ENCODE measurements around the gene KRTAP5-5.
"Not testable (repeated sequence)": the region's sequence is repeated elsewhere in the genome, so short reads cannot be mapped to it uniquely, and the experiment has no call there.

KRTAP5-5 gene

GRCh38 chr11:1660111-1660867, 30.7 kb downstream of the KRTAP5-5 start:
- Histone ChIP-seq H4K12ac (ENCODE audit: low read depth, low read length) (no peak overlapping the region), H3K4me2 (ENCODE audit: low read length) (no peak overlapping the region), H2AFZ (ENCODE audit: insufficient read depth, low read length, poor library complexity) (no peak overlapping the region), H3K18ac (ENCODE audit: low read length) (no peak overlapping the region), H3K27ac (ENCODE audit: low read depth, low read length) (no peak overlapping the region), H4K8ac (ENCODE audit: low read depth, low read length) (no peak overlapping the region), H2BK120ac (ENCODE audit: insufficient read depth, low read length, poor library complexity) (no peak overlapping the region), H3K4me3 (ENCODE audit: low read depth, low read length) (no peak overlapping the region), H3K4ac (ENCODE audit: low read depth, low read length) (no peak overlapping the region), H3K14ac (ENCODE audit: low read length) (no peak overlapping the region), H3K79me2 (ENCODE audit: control insufficient read depth, insufficient read depth, low read length, poor library complexity) (no peaks in the 10 kb centered on the region), H2BK5ac (ENCODE audit: low read depth, low read length, poor library complexity) (no peak overlapping the region), H3K9ac (ENCODE audit: low read length) (no peak overlapping the region), H2BK12ac (ENCODE audit: low read length) (no peak overlapping the region), H3K4me1 (ENCODE audit: control insufficient read depth in 1 of 2, insufficient read depth in 2 of 2, low read length in 2 of 2) (no peaks in the 10 kb centered on the region), H3K79me1 (ENCODE audit: low read length) (no peaks in the 10 kb centered on the region), H3K9me3 (ENCODE audit: insufficient read depth, low read depth, low read length) (no peaks in the 10 kb centered on the region), H2AK5ac (ENCODE audit: low read length) (no peak overlapping the region), H4K91ac (ENCODE audit: low read depth, low read length) (no peak overlapping the region), H3K27me3 (ENCODE audit: insufficient read depth, low read length) (no peaks in the 10 kb centered on the region), H3K36me3 (ENCODE audit: control insufficient read depth in 1 of 2, insufficient read depth in 2 of 2, low read length in 2 of 2) (no peaks in the 10 kb centered on the region), H3K23ac (ENCODE audit: low read length) (no peak overlapping the region)
- WGBS (ENCODE audit: extremely low coverage, insufficient coverage, insufficient read length) = 100% methylated on average over 1 of the region's 24 CpGs
- DNase-seq = no peak

- not testable (repeated sequence) for H2BK120ac ChIP-seq (ENCODE audit: insufficient read depth, low read length, poor library complexity); H3K14ac ChIP-seq (ENCODE audit: low read length); H3K4me2 ChIP-seq (ENCODE audit: low read length); H3K4me3 ChIP-seq (ENCODE audit: low read depth, low read length); DNase-seq; H3K18ac ChIP-seq (ENCODE audit: low read length); H2AK5ac ChIP-seq (ENCODE audit: low read length); H3K36me3 ChIP-seq (ENCODE audit: control insufficient read depth in 1 of 2, insufficient read depth in 2 of 2, low read length in 2 of 2); H3K27ac ChIP-seq (ENCODE audit: low read depth, low read length); H2BK12ac ChIP-seq (ENCODE audit: low read length); H2BK5ac ChIP-seq (ENCODE audit: low read depth, low read length, poor library complexity); H3K9me3 ChIP-seq (ENCODE audit: insufficient read depth, low read depth, low read length); H3K79me2 ChIP-seq (ENCODE audit: control insufficient read depth, insufficient read depth, low read length, poor library complexity); H3K79me1 ChIP-seq (ENCODE audit: low read length); H4K91ac ChIP-seq (ENCODE audit: low read depth, low read length); H3K23ac ChIP-seq (ENCODE audit: low read length); H3K9ac ChIP-seq (ENCODE audit: low read length); H3K4me1 ChIP-seq (ENCODE audit: control insufficient read depth in 1 of 2, insufficient read depth in 2 of 2, low read length in 2 of 2); H3K4ac ChIP-seq (ENCODE audit: low read depth, low read length); H4K8ac ChIP-seq (ENCODE audit: low read depth, low read length); H3K27me3 ChIP-seq (ENCODE audit: insufficient read depth, low read length); H2AFZ ChIP-seq (ENCODE audit: insufficient read depth, low read length, poor library complexity); H4K12ac ChIP-seq (ENCODE audit: low read depth, low read length)
- WGBS (ENCODE audit: extremely low coverage, insufficient coverage, insufficient read length) = no CpG with 5 or more reads among the region's 25 CpGs
Observed at GRCh38 chr11:1661454-1662269, 32.1 kb downstream of the KRTAP5-5 start.

GRCh38 chr11:1662699-1663283, 33.2 kb downstream of the KRTAP5-5 start:
- H3K9me3 ChIP-seq (ENCODE audit: insufficient read depth, low read depth, low read length); DNase-seq; H4K8ac ChIP-seq (ENCODE audit: low read depth, low read length): not testable (repeated sequence)

GRCh38 chr11:1665313-1665712, 35.7 kb downstream of the KRTAP5-5 start:
- no peak overlapping the region for H2BK5ac ChIP-seq (ENCODE audit: low read depth, low read length, poor library complexity)
- no CpG with 5 or more reads among the region's 8 CpGs for WGBS (ENCODE audit: extremely low coverage, insufficient coverage, insufficient read length)
- no peaks in the 10 kb centered on the region for H3K79me1 ChIP-seq (ENCODE audit: low read length)

More at GRCh38 chr11:1662699-1663283, 33.2 kb downstream of the KRTAP5-5 start:
- H3K23ac ChIP-seq (ENCODE audit: low read length); H3K79me2 ChIP-seq (ENCODE audit: control insufficient read depth, insufficient read depth, low read length, poor library complexity); H2AK5ac ChIP-seq (ENCODE audit: low read length); H2BK120ac ChIP-seq (ENCODE audit: insufficient read depth, low read length, poor library complexity); H3K4me1 ChIP-seq (ENCODE audit: control insufficient read depth in 1 of 2, insufficient read depth in 2 of 2, low read length in 2 of 2); H3K4me2 ChIP-seq (ENCODE audit: low read length); H2BK5ac ChIP-seq (ENCODE audit: low read depth, low read length, poor library complexity); H2BK12ac ChIP-seq (ENCODE audit: low read length); H3K9ac ChIP-seq (ENCODE audit: low read length); H4K91ac ChIP-seq (ENCODE audit: low read depth, low read length); H2AFZ ChIP-seq (ENCODE audit: insufficient read depth, low read length, poor library complexity); H4K12ac ChIP-seq (ENCODE audit: low read depth, low read length); H3K18ac ChIP-seq (ENCODE audit: low read length); H3K27me3 ChIP-seq (ENCODE audit: insufficient read depth, low read length); H3K4ac ChIP-seq (ENCODE audit: low read depth, low read length); H3K14ac ChIP-seq (ENCODE audit: low read length); H3K4me3 ChIP-seq (ENCODE audit: low read depth, low read length); H3K79me1 ChIP-seq (ENCODE audit: low read length); H3K36me3 ChIP-seq (ENCODE audit: control insufficient read depth in 1 of 2, insufficient read depth in 2 of 2, low read length in 2 of 2); H3K27ac ChIP-seq (ENCODE audit: low read depth, low read length): not testable (repeated sequence)
- no CpG with 5 or more reads among the region's 18 CpGs for WGBS (ENCODE audit: extremely low coverage, insufficient coverage, insufficient read length)

More at GRCh38 chr11:1665313-1665712, 35.7 kb downstream of the KRTAP5-5 start:
- Histone ChIP-seq H3K4me3 (ENCODE audit: low read depth, low read length) (no peak overlapping the region), H2AFZ (ENCODE audit: insufficient read depth, low read length, poor library complexity) (no peak overlapping the region), H4K12ac (ENCODE audit: low read depth, low read length) (no peak overlapping the region), H3K23ac (ENCODE audit: low read length) (no peak overlapping the region), H3K4me2 (ENCODE audit: low read length) (no peak overlapping the region), H2BK12ac (ENCODE audit: low read length) (no peak overlapping the region), H3K14ac (ENCODE audit: low read length) (no peak overlapping the region), H4K8ac (ENCODE audit: low read depth, low read length) (no peak overlapping the region), H3K18ac (ENCODE audit: low read length) (no peak overlapping the region), H3K9ac (ENCODE audit: low read length) (no peak overlapping the region), H4K91ac (ENCODE audit: low read depth, low read length) (no peak overlapping the region), H3K4ac (ENCODE audit: low read depth, low read length) (no peak overlapping the region), H3K27ac (ENCODE audit: low read depth, low read length) (no peak overlapping the region), H2AK5ac (ENCODE audit: low read length) (no peak overlapping the region), H3K4me1 (ENCODE audit: control insufficient read depth in 1 of 2, insufficient read depth in 2 of 2, low read length in 2 of 2) (no peaks in the 10 kb centered on the region), H3K27me3 (ENCODE audit: insufficient read depth, low read length) (no peaks in the 10 kb centered on the region), H3K79me2 (ENCODE audit: control insufficient read depth, insufficient read depth, low read length, poor library complexity) (no peaks in the 10 kb centered on the region), H2BK120ac (ENCODE audit: insufficient read depth, low read length, poor library complexity) (no peak overlapping the region), H3K9me3 (ENCODE audit: insufficient read depth, low read depth, low read length) (peaks cover 2% of the 10 kb centered on the region), H3K36me3 (ENCODE audit: control insufficient read depth in 1 of 2, insufficient read depth in 2 of 2, low read length in 2 of 2) (no peaks in the 10 kb centered on the region)
- no peak for DNase-seq

All from trophoblast cell (in vitro differentiated cells and primary cell).